Gastroesophageal sphincter (tissue), 4 donors: ENCODE measurements around the gene SOAT1. TPM values are rescaled to one million over a fixed set of nuclear protein-coding genes. Genes with fewer than 3 reads are reported as not detected.

Source experiments
- small RNA-seq, 4 donors: library from RNA; depleted of rRNA; stranded (forward); fragments of <200 nt; gene quantifications; one replicate each; pipeline ENCODE3, GENCODE V24; 2016
- total RNA-seq, 4 donors: library from RNA; depleted of rRNA; stranded (reverse); fragments of >200 nt; gene quantifications; one replicate each; pipeline ENCODE4 v1.1.0, GENCODE V29; 2016

Gene SOAT1
- total RNA-seq, 4 donors from 2014 or later = 11.2 to 17.8 (median 12.9) TPM

Small RNA genes lying within 50 kb of the gene (small RNA-seq; reads per million reads assigned to genes)
- 0 reads per million in 4 donors for gene AL512326.2

Other genes starting within 250 kb of the SOAT1 start
- 10 to 100 TPM; 17.8 to 40.5 (median 31.4) TPM for gene TOR3A, start 211.7 kb upstream of the SOAT1 start, total RNA-seq
- 10 to 100 TPM; 11.8 to 22.2 (median 17.2) TPM for gene ABL2, start 64.1 kb upstream of the SOAT1 start, total RNA-seq
- gene AXDND1, start 72.2 kb downstream of the SOAT1 start, total RNA-seq = 1 to 10 TPM in 1 of 4 donors, under 1 TPM in 1, not detected in 2; 0.13 to 1.2 TPM